OCI-LY1 (cell line): Measurements from ENCODE around the gene NT5M.

ENCODE experiments used
- H2AFZ ChIP-seq: fragments of 200-600 bp; sonication (generic), shearing (Covaris generic); 2 replicates; pipeline ENCODE4 v1.6.0; 2014; ENCODE audit warnings: antibody characterized with exemption, mild to moderate bottlenecking, low read length
- H3F3A ChIP-seq: fragments of 200-600 bp; sonication (generic), shearing (Covaris generic); 2 replicates; pipeline ENCODE4 v1.6.0; 2014; ENCODE audit warnings: mild to moderate bottlenecking, antibody characterized with exemption, low read length, moderate library complexity; ENCODE audit not compliant: insufficient read depth
- H3K27ac ChIP-seq: fragments of 200-600 bp; sonication (generic); 2 replicates; pipeline ENCODE4 v1.5.1; 2014; ENCODE audit warnings: low read length, mixed run types, mild to moderate bottlenecking, low read depth; ENCODE audit not compliant: poor library complexity, severe bottlenecking
- H3K27me3 ChIP-seq: fragments of 200-600 bp; sonication (generic); 2 replicates; pipeline ENCODE4 v1.6.0; 2014; ENCODE audit warnings: antibody characterized with exemption, mild to moderate bottlenecking, low read length, moderate library complexity; ENCODE audit not compliant: insufficient read depth
- H3K36me3 ChIP-seq: fragments of 200-600 bp; sonication (generic); 2 replicates; pipeline ENCODE4 v1.6.1; 2014; ENCODE audit warnings: mild to moderate bottlenecking, antibody characterized with exemption, low read length, moderate library complexity, mixed read lengths; ENCODE audit not compliant: insufficient read depth
- H3K4me1 ChIP-seq: fragments of 200-600 bp; sonication (generic); 2 replicates; pipeline ENCODE4 v1.5.1; 2014; ENCODE audit warnings: mild to moderate bottlenecking, low read length, moderate library complexity; ENCODE audit not compliant: insufficient read depth, severe bottlenecking
- H3K4me2 ChIP-seq: fragments of 200-600 bp; sonication (generic), shearing (Covaris generic); 2 replicates; pipeline ENCODE4 v1.6.1; 2014; ENCODE audit warnings: low read length
- H3K4me3 ChIP-seq: fragments of 200-600 bp; sonication (generic); 2 replicates; pipeline ENCODE4 v1.5.1; 2014; ENCODE audit warnings: low read length, low read depth, mild to moderate bottlenecking, mixed read lengths; ENCODE audit not compliant: poor library complexity, severe bottlenecking
- H3K79me2 ChIP-seq: fragments of 200-600 bp; shearing (Covaris generic); 2 replicates; pipeline ENCODE4 v1.6.1; 2016; ENCODE audit warnings: mixed run types, low read length, mixed read lengths; ENCODE audit not compliant: insufficient read depth
- H3K9ac ChIP-seq: fragments of 200-600 bp; sonication (generic), shearing (Covaris generic); 2 replicates; pipeline ENCODE4 v1.6.1; 2014; ENCODE audit warnings: mild to moderate bottlenecking, low read length, mixed read lengths
- H3K9me2 ChIP-seq: fragments of 200-600 bp; sonication (generic), shearing (Covaris generic); 2 replicates; pipeline ENCODE4 v1.6.1; 2014; ENCODE audit warnings: low read depth, mild to moderate bottlenecking, low read length, mixed read lengths
- H3K9me3 ChIP-seq: fragments of 200-600 bp; shearing (Covaris generic); 2 replicates; pipeline ENCODE4 v1.6.1; 2014; ENCODE audit warnings: low read length, mixed read lengths
- H4K20me1 ChIP-seq: fragments of 200-600 bp; sonication (generic), shearing (Covaris generic); 2 replicates; pipeline ENCODE4 v1.6.0; 2016; ENCODE audit warnings: mild to moderate bottlenecking, low read length; ENCODE audit not compliant: insufficient read depth
- CTCF ChIP-seq: fragments of 200-600 bp; sonication (generic), shearing (Covaris generic); IDR thresholded peaks from 2 replicates; pipeline ENCODE4 v1.5.1; 2017; ENCODE audit warnings: mild to moderate bottlenecking, antibody characterized with exemption, low read length, moderate library complexity, mixed read lengths
- EZH2 ChIP-seq: fragments of 200-600 bp; sonication (generic), shearing (Covaris generic); IDR thresholded peaks from 2 replicates; pipeline ENCODE4 v1.8.0; 2017; ENCODE audit warnings: borderline replicate concordance, mixed run types, mild to moderate bottlenecking, antibody characterized with exemption, low read length, moderate library complexity, mixed read lengths

NT5M gene

GRCh38 chr17:17388657-17389496, 85.7 kb downstream of the NT5M start:
- Histone ChIP-seq H3K9me2 (no peaks in the 10 kb centered on the region), H4K20me1 (no peaks in the 10 kb centered on the region), H3K27ac (no peak overlapping the region), H3F3A (no peaks in the 10 kb centered on the region), H3K27me3 (peaks cover 8% of the 10 kb centered on the region; the same call in 1 of the 2 replicates), H3K36me3 (no peaks in the 10 kb centered on the region), H3K9me3 (no peaks in the 10 kb centered on the region), H3K9ac (no peak overlapping the region), H3K4me2 (no peak overlapping the region), H3K79me2 (no peaks in the 10 kb centered on the region), H2AFZ (no peak overlapping the region), H3K4me1 (no peaks in the 10 kb centered on the region), H3K4me3 (no peak overlapping the region)
- TF ChIP-seq EZH2 (no peak), CTCF (no peak)

GRCh38 chr17:17391668-17392370, 88.6 kb downstream of the NT5M start:
- no peak overlapping the region for H3K27ac ChIP-seq
- no peaks in the 10 kb centered on the region for H3K79me2 ChIP-seq
- no peaks in the 10 kb centered on the region for H3F3A ChIP-seq
- no peak overlapping the region for H3K4me3 ChIP-seq
- H2AFZ ChIP-seq: no peak overlapping the region
- no peaks in the 10 kb centered on the region for H3K9me3 ChIP-seq
- H3K36me3 ChIP-seq: no peaks in the 10 kb centered on the region
- no peaks in the 10 kb centered on the region for H3K4me1 ChIP-seq
- H3K9me2 ChIP-seq: no peaks in the 10 kb centered on the region
- no peak overlapping the region for H3K9ac ChIP-seq
- no peak overlapping the region for H3K4me2 ChIP-seq
- no peak for TF ChIP-seq CTCF
- TF ChIP-seq EZH2: no peak
- no peaks in the 10 kb centered on the region for H4K20me1 ChIP-seq
- H3K27me3 ChIP-seq: peaks cover 10% of the 10 kb centered on the region

- Histone ChIP-seq H4K20me1 (no peaks in the 10 kb centered on the region), H3K4me2 (no peak overlapping the region), H3K27ac (no peak overlapping the region), H3K27me3 (peaks cover 4% of the 10 kb centered on the region), H3K9me3 (no peaks in the 10 kb centered on the region), H3K36me3 (no peaks in the 10 kb centered on the region), H3K4me1 (no peaks in the 10 kb centered on the region), H3F3A (no peaks in the 10 kb centered on the region), H3K9ac (no peak overlapping the region), H3K9me2 (no peaks in the 10 kb centered on the region), H2AFZ (no peak overlapping the region), H3K79me2 (no peaks in the 10 kb centered on the region), H3K4me3 (no peak overlapping the region)
- TF ChIP-seq EZH2 (no peak), CTCF (no peak)
Measured at GRCh38 chr17:17393976-17394375, 90.8 kb downstream of the NT5M start.
